Stimulated activated CD4-positive, alpha-beta T cell treated with anti-CD3 and anti-CD28 coated beads, Interleukin-1b, Interleukin-23, amount 100 ng/mL, for 4 hours (primary cell): ENCODE data around the gene SLBP.
"Not testable (repeated sequence)": the region's sequence is repeated elsewhere in the genome, so short reads cannot be mapped to it uniquely, and the experiment has no call there.

Experiments used
- DNase-seq, 2 donors: peaks; one replicate each; pipeline ENCODE4 v3.0.0-alpha.2; 2020; ENCODE audit warnings: low read depth in 2 of 2

SLBP gene

DNA sequence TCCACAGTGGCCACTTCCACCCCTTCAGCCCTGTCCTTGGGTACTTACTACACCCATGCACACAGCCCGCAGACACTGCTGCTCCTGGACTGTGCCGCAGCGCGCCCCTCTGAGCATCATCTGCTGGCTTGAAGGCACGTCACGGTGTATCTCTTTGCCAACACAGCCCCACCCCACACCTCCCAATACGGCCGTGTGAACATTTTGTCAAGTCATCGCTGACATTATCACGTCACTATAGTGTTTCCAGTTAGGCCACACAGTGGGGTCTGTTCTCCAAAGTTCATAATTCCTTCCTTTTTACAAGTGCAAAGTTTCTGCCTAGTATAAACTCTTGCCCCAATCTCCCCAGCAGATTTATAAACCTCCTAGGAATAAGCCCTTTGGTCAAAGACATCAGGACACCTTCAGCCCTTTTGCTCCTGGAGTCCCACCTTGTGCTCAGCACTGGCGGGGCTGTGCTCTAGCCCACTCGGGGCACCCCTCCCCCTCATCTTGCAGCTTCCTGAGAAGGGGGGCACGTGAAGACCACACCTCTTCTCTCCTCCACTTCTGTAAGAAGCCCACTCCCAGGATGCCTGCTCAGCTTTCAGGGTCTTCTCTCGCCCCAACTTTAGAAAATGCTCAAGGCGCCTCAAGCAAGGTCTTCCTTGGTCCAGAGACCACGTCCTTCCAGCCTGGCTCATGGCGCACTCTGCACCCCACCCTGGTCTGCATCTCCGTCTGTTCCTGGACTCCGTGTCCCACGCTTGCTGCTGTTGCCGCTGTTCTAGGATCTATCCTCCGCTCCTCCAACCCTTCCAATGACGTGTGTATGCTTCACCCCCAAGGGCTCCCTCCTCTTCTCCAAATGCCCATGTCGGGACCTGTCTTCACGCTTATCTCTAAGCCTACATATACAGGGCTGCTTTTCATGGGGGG is 35.3 kb downstream of the SLBP start:
- DNase-seq: no peak

DNA sequence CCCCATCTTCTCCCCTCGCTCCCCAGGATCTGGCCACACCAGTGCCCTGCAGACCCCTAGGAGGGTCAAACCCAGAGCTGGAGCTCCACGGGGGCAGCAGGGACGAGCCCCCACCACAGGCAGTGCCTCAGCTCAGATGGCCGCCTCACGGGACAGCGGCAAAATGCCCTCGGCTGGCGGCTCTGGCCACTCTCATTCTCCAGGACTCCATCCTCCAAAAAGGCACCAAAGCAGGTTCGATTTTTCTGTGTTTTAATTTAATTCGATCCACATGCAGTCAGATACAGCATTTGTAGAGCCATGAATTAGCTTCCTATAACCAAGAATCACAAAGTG is 36.3 kb downstream of the SLBP start:
- DNase-seq: no peak

DNA sequence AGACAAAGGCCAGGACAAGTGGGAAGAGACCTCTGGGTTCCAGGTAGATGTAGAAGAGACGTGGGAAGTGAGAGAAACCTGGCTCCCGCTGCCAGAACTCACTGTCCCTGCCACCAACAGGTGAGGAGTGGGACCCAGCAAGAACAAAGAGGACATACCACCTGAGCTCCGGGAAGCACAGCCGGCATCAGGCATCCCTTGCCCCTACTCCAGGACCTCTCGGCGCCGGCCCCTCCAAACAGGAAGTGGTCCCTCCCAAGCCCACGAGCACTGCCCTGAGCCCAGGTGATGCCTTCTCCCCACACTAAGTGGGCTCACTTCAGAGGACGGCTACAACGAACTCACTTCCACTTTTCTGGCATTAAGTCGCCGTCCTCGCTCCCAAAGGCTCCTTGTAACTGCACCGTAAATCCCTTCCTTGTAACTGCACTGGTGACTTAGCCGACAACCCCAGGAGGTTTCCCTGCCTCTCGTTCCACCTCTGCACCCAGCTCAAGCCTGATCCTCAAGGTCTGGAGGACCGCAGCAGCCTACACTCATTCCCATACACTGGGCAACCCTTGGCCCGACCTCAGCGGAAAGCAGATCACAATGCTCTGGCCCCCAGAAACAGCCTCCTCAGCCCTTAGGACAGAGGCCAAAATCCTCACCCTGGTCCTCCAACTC is 36.9 kb downstream of the SLBP start:
- no peak for DNase-seq

DNA sequence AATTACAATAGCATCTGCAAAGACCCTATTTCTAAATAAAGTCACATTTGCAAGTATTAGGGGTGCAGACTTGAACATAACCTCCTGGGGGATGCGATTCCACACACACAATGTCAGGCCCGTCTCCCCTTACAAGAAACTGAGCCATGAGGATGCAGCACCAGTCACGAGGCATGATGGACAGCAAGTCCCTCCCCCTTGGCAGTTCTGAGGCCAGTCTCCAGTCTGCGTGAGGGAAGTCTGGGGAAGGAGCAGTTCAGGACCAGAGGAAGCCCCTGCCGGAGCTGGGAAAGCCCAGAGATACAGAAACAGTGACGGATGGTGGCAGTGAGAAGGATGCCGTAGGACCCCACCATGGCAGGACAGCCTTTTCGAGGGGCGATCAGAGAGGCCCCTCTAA is 37.4 kb downstream of the SLBP start:
- DNase-seq: no peak

DNA sequence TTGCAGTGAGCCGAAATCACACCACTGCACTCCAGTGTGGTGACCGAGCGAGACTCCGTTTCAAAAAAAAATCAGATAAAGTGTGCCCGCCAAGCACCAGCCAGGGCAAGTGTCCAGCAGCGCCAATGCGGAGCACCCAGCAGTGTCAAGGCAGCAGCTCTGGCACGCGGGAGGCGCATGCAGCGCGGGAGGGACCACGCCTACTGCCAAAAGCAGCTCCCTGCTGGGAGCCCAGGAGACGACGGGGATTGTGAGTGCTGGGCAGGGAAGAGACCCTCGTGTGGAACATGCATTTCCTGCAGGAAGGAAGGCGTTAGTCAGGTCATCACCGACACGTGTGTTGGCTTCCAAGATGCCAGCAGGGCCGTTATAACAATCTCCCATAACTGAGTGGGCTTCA is 38.4 kb downstream of the SLBP start:
- DNase-seq: no peak

DNA sequence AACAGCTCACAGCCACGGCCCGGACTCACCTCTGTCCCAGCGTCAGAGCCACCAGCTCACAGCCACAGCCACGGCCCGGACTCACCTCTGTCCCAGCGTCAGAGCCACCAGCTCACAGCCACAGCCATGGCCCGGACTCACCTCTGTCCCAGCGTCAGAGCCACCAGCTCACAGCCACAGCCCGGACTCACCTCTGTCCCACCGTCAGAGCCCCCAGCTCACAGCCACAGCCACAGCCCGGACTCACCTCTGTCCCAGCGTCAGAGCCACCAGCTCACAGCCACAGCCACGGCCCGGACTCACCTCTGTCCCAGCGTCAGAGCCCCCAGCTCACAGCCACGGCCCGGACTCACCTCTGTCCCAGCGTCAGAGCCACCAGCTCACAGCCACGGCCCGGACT is 41.1 kb downstream of the SLBP start:
- DNase-seq: not testable (repeated sequence)

DNA sequence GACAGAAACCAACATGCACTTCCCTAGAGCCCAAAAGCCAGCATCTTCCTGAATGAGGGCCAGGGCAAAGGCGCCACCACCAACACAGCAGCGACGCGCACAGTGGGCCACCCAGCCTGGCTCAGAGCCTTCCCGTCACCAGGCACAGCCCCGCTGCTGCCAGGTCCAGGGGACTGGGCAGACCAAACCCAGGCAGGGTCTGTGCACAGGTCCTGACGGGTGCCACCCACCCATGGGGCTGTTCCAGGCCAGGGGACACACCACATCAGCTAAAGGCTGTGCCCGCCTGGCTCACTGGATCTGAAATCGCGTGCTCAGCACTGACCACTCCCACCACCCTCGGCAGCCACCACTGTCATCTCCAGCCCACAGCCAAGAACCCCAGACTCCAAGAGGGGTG is 41.8 kb downstream of the SLBP start:
- no peak for DNase-seq

DNA sequence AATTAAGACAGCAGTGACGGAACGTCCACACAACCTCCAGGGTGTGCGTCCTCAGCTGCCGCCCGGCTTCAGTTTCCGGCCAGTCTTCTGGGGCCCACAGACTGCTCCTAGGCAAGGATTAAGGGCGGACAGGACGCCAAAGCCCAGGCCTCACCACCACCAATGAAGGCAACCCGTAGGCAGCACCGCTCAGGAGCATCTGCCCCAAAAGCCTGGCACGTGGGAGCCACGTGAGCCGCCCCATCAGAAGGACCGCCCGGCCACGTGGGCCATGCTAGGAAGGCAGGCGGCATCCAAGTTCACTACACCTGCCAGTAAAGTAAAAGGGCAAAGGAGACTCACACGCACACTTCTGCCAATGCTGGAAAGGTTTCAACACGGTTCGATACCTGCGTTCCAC is 42.3 kb downstream of the SLBP start:
- DNase-seq: no peak

DNA sequence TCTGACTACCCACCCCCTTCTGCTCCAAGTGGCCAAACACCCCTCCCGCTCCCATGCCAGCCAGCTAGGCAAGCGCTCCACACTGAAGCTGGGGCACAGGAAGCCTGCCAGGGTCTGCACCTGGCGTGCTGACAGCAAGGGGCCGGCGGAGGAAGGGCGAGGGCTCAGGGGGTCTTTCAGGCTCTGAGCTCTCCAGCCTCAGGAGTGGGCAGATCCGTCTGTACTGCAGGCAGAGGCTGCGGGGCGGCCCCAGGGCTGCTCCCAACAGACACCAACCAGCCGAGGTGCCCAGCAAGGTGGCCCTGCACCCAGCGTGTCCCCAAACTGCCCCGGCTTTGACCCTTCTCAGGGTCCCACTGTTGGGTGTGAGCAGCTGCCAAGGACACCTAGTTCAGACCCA is 42.8 kb downstream of the SLBP start:
- DNase-seq: no peak

DNA sequence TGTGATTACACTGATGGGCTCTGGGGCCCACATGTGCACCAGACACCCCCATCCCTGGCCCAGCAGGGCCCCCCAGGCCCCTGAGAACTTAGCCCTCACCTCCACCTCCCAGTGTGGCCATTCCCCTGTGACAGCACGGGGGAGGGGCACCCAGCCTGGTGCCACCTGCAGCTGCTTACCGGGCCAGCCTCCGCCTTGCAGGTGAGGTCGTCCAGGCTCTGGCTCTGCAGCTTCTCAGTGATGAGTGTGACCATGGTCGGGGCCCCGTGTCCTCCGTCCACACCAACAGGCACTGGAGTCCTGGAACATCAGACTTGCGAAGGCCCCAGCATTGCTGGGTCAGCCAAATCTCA is 43.7 kb downstream of the SLBP start:
- no peak for DNase-seq

DNA sequence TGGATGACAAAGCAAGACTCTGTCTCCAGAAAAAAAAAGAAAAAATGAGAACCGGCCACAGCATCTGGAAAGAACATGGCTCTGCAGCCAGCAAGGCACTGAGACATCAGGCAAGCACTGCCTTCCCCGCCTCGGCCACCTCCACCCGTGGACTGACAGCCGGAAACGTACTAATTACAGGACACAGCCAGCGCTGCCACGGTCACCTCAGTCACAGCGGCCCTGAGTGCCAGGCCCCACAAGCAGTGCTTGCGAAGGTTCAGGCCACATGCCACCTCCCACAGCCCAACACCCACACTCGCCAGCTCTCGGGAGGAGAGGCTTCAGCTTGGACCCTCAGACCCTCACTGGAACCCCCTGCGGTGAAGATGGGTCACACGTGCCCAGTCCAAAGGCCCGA is 44.8 kb downstream of the SLBP start:
- no peak for DNase-seq

DNA sequence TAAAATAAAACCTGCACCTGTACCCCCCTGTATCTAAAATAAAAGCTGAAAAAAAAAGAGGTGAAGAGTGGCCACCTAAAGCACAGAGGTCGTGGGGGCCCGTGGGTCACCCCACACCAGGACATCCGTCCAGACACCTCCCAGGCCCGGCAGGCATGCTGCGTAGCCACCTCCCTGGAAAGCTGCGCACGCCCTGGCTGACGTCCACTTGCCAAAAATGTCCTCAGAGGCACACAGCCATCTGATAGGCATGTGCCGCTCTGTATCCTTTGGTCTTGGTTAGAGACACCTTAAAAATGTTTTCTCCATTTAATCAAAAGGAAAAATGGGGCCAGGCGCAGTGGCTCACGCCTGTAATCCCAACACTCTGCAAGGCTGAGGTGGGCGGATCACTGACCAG is 45.7 kb downstream of the SLBP start:
- no peak for DNase-seq

DNA sequence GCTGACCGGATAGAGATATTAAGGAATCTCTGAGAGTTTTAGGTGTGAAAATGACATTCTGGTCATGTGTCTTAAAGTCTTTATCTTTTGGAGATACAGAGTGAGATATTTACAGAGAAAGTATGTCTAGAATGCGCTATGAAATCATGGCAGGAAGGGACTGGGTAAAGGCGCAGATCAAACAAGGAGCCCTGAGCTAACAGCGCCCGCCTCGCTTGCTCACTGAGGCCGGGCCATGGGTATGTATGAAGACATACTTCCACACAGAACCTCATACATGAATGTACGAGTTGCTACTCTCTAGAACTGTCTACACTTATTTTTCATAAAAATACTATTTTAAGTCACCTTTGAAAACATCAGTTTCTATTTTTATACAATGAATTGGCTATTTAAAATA is 48.0 kb downstream of the SLBP start:
- DNase-seq: no peak

DNA sequence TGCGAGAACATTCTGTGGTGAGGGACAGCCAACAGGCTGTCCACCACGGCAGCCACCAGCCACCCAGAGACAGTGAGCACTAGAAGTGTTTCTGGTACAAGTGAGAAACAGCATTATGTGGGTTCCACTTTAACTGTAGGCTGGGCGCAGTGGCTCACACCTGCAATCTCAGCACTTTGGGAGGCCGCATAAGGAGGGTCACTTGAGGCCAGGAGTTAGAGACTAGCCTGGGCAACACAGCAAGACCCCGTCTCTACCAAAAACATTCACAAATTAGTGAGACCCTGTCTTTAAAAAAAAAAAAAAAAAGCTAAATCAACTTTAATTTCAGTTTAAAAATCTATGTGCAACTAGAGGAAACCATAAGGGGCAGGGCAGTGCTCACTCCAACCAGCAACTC is 48.6 kb downstream of the SLBP start:
- DNase-seq: no peak

DNA sequence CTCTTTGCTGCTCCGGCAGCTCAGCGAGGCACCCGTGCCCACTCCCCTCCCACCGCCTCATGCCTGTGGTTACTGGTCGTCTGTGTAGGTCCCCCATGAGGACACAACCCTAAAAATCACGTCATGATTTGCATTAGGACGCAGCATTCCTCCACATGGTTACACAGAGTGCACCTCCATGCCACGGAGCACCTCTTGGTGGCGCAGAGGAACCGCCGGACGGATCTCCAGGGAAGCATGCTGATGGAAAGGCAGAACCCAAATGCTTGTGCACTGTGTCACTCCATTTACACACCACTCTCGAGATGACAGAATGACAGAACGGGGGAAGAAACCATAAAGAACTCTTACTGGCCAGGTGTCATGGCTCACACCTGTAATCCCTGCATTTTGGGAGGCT is 50.4 kb downstream of the SLBP start:
- no peak for DNase-seq

DNA sequence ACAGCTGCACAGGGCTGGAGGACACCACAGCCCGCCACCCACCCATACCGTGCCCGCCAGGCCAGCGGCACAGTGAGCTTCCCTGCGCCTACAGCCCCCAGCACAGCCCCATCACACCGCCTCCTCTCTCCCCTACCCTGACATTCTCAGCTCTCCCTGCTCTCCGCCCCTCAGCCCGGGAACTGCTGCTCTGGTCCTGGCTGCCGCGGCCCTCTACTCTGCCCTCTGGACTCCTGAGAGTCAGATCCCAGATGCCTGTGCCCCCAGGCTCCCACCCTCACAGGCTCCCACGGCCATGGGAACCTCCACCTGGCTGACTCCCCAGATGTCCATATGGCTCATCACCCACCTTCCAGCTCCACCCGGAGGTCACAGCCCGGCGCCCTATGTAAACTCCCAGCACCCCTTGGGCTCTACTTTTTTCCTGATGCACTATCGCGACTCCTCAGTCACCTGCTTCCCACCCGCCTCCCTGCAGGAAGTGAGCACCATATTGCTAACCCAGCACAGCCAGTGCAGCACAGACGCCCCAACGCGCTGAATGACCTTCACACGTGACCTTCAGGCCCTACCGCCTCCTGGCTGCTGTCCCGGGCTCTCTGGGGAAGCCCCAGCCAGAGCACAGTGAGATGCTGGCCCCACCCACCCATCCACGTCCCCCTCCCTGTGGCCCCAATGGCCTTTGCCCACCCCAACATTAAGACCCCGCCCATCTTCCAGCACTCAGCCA is 51.0 kb downstream of the SLBP start:
- no peak for DNase-seq

DNA sequence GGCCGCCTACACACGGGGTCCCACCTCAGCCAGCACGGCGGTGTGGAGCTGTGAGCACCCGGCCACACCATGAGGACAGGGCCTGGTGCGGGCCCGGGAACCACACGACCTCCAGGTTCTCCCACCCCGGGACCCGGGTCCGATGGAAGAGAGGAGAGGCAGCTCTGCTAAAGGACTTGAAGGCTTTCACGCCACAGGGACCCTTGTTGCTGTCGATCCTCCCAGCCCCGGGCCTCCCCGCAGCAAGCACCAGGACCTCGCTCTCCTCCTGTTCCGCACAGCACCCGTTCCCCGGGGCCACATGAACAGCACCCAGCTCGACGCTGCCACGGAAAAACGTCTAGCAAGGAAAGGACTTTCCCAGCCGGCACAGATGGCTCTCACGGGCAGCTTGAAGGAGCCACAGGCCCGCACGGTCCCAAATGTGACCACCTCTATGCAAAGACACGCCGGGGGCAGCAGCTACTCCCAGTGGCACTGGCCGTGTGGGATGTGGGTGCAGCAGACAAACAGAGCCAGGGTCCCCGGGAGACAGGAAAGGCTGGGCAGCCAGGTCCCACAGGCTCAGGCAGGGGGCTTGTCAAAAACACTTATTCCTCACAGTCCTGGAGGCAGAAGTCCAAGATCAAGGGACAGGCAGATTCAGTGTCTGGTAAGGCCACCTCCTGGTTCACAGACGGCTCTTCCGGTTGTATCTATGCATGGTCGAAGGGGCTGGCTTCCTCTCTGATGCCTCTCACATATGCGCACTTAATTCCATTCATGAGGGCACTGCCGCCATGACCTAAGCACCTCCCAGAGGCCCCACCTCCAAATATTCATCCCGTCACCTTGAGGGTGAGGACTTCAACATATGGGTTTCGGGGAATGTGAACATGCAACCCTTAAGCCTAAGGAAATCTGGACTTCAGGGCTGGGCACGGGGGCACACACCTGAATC is 52.7 kb downstream of the SLBP start:
- DNase-seq: no peak

DNA sequence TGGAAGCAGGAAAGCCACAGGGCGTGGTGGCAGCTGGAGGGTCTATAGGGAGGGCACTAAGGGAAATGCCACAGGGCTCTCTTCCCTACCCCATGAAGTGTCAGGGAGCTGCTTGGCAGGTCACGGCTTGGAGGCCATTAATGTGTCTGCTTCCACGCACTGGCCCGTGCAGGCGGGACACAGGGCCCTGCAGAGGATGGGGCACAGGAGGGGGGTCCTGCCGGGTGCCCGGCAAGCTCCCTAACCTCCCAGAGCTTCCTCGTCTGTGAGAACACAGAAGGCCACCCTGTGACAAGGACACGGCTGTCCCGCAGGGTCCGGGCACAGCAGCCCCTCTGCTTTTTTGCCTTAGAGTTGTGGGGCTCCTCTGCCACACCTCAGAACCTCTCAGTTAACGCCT is 53.5 kb downstream of the SLBP start:
- DNase-seq: no peak

DNA sequence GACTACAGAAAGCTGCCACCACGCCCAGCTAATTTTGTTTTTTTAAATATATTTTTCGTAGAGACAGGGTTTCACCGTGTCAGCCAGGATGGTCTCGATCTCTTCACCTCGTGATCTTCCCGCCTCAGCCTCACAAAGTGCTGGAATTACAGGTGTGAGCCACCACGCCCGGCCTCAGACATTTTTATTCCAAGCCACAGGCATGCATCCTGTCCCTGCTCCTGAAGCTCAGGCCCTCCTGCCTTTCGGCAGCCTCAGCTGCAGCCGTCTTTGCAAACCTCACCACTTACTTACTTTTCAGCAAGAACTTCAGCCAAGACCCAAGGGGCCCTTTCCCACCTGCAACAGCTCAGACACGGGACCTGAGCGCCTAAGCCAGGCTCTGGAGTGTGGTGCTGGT is 54.0 kb downstream of the SLBP start:
- DNase-seq: no peak

DNA sequence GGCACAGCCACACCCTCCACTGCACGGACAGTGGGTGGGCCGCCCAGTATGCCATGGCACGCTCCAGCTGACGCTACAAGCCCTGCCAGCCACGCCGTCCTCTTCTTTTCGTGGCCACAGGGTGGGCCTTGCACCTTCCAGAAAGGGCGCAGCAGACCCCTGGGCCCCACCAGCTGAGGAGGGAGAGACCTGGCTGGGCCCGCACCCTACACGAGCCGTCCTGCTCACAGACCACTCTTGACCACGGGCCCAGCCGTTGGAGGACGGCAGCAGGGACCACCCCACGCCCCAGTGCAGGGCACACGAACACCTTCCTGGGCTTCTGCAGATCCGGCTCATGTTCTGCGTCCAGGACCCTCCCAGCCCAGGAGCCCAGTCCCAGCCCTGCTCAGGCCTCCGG is 55.1 kb downstream of the SLBP start:
- no peak for DNase-seq

DNA sequence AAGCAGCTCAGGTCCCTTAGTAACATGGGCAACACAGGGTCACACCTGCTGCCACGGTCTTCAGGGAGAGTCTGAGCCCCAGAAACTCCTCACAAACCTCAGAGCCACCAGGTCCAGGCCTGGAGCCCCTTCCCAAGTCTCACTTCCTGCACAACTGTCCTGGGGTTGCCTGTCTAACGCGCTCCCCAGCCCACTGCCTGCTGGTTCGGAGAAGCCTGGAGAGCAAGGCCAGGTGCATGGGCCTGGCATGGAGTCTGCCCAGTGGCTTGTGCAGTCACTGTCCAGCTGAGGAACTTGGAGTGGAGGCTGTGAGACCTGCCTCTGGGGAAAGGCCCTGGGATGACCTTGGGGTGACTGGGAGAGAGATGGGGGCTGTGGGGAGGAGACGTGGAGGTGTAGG is 56.0 kb downstream of the SLBP start:
- no peak for DNase-seq

DNA sequence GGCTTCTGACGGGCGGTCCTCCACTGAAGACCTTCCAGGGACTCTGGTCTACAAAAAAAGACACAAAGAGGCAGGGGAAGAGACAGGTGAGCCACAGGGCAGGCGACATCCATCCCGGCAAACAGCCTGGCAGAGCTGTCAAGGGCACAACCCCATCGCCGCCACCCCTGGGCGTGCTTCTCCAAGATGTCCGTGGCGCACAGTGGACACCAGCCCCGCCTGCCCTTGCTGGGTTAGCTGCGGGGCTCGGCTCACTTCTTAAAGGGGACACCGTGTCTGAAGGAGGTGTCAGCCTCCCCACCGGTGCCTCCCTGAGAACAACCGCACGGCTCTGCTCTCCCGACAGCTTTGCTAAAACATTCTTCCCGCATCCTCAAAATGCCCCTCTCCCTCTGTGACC is 56.4 kb downstream of the SLBP start:
- DNase-seq: no peak
